CD4-positive, alpha-beta T cell treated with Interleukin-4 for 1 hour (primary cell): ENCODE data around the gene C6orf120.

ENCODE experiments used
- DNase-seq, 2 donors: peaks; one replicate each; pipeline ENCODE4 v3.0.0-alpha.2; 2020 to 2022

The C6orf120 gene

GRCh38 chr6:169701954-169702839, at the start of gene C6orf120, which contains the start of gene WDR27:
C6orf120 (plus strand) TSS chr6:169702126; CDS start chr6:169702460, 334 bp downstream.
WDR27 (minus strand) TSS chr6:169702029; CDS start chr6:169689005, 13,024 bp downstream.
- peak; percentile 97 for DNase-seq

- DNase-seq, result no peak
These were observed 49.0 kb upstream of the C6orf120 start for GRCh38 chr6:169652896-169653295.

- no peak for DNase-seq
These were observed 48.2 kb upstream of the C6orf120 start for GRCh38 chr6:169653691-169654090.

- peak; percentile 2 to 78 for DNase-seq
These were observed 47.1 kb upstream of the C6orf120 start for GRCh38 chr6:169654598-169655391.

- DNase-seq, result no peak
These were observed 45.2 kb upstream of the C6orf120 start for GRCh38 chr6:169656546-169657283.

GRCh38 chr6:169657284-169657610, 44.7 kb upstream of the C6orf120 start:
- DNase-seq, result no peak

- no peak for DNase-seq
These were observed 41.9 kb upstream of the C6orf120 start for GRCh38 chr6:169659820-169660610.

- no peak for DNase-seq
These were observed 41.1 kb upstream of the C6orf120 start for GRCh38 chr6:169660751-169661390.

- no peak for DNase-seq
These were observed 40.6 kb upstream of the C6orf120 start for GRCh38 chr6:169661391-169661756.

- no peak for DNase-seq
These were observed 38.5 kb upstream of the C6orf120 start for GRCh38 chr6:169663468-169663867.

- DNase-seq, result no peak
These were observed 37.7 kb upstream of the C6orf120 start for GRCh38 chr6:169664227-169664626.

GRCh38 chr6:169665289-169665688, 36.6 kb upstream of the C6orf120 start:
- DNase-seq, result no peak

GRCh38 chr6:169666441-169666840, 35.5 kb upstream of the C6orf120 start:
- no peak for DNase-seq

- DNase-seq, result no peak
These were observed 34.2 kb upstream of the C6orf120 start for GRCh38 chr6:169667716-169668115.

- no peak for DNase-seq
These were observed 33.6 kb upstream of the C6orf120 start for GRCh38 chr6:169668203-169668847.

GRCh38 chr6:169669147-169669546, 32.8 kb upstream of the C6orf120 start:
- DNase-seq, result no peak

- DNase-seq, result no peak
These were observed 32.0 kb upstream of the C6orf120 start for GRCh38 chr6:169669889-169670288.

GRCh38 chr6:169671563-169671962, 30.4 kb upstream of the C6orf120 start:
- no peak for DNase-seq

GRCh38 chr6:169675011-169675410, 26.9 kb upstream of the C6orf120 start:
- no peak for DNase-seq

- DNase-seq, result no peak
These were observed 24.8 kb upstream of the C6orf120 start for GRCh38 chr6:169677096-169677495.

GRCh38 chr6:169678342-169678741, 23.6 kb upstream of the C6orf120 start:
- DNase-seq, result no peak
